ENCODE data around the gene KCNK1.

DNA sequence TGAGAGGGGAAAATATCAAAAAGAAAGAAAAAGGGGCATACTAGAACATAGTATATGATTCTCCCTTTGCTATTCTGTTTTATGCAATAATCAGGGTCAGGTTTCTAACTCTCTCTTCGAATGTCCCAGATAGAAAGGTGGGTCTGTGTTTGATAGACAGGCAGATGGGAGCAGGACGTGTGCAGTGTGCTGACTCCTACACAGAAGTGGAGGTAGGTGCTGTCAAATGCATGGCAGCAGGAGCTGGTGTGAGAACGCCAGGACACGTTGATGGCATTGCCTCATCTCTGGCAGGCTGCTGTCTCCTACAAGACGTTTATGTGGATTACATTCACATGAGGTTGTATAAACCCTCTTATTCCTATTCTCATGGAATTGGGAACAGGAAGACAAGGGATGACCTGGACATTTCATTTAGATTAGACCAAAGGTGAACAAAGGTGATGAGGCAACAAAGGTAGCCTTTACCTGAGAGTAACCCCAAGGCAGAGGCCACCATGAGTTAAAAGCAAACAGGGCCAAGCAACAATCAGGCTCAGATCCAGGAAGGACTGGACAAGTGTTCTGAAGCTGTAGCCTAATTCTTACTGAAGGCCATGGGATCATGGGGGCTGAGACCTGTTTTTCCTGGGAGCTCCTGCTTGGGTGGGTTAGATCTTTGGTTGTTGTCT, 37.8 kb downstream of the KCNK1 start:
- no peak for TF ChIP-seq CTCF (conservative IDR thresholded peaks at IDR 0.05; ENCODE audit: low read depth, low read length)
- no peak for TF ChIP-seq EZH2phosphoT487 (IDR thresholded peaks at IDR 0.05; ENCODE audit: borderline replicate concordance, low read length)

Data from PC-3 (cell line).